Cardiac fibroblast (primary cell): ENCODE measurements around the gene ZSCAN21.
A peak's percentile ranks its signal among the peaks of the same experiment; 100 is the strongest.

Experiments
- DNase-seq, 2 donors: peaks; one replicate each; pipeline versions ENCODE4 v3.0.0 to v3.0.0-alpha.2; 2010; ENCODE audit warnings: low read depth in 2 of 2
- H3K4me3 ChIP-seq, 2 donors: replicated peaks in 1 of 2; 1 replicate in 1 of 2; 2 replicates in 1 of 2; pipeline ENCODE4 v1.5.1; 2011; ENCODE audit warnings: low read depth in 2 of 2, low read length in 2 of 2, mild to moderate bottlenecking in 2 of 2, moderate library complexity in 1 of 2
- CTCF ChIP-seq: IDR thresholded peaks from one replicate; pipeline ENCODE4 v1.5.1; 2011; ENCODE audit warnings: low read depth, mild to moderate bottlenecking, low read length, inconsistent platforms

Gene ZSCAN21

GRCh38 chr7:100082978-100083377, 33.4 kb downstream of the ZSCAN21 start:
- no peak for DNase-seq
- no peak overlapping the region for H3K4me3 ChIP-seq
- TF ChIP-seq CTCF = no peak

- no peak for DNase-seq
- H3K4me3 ChIP-seq = no peak overlapping the region
- TF ChIP-seq CTCF = no peak
Measured at GRCh38 chr7:100085515-100085914, 35.9 kb downstream of the ZSCAN21 start.

GRCh38 chr7:100087055-100087750, 37.6 kb downstream of the ZSCAN21 start:
- H3K4me3 ChIP-seq = no peak overlapping the region
- DNase-seq = peak; percentile 97 to 98
- TF ChIP-seq CTCF = no peak

- no peak for TF ChIP-seq CTCF
- no peak for DNase-seq
- peak overlapping the region; percentile 32 to 86 for H3K4me3 ChIP-seq
Measured at GRCh38 chr7:100088095-100088620, 38.6 kb downstream of the ZSCAN21 start.

- peak within 1 kb of the TSS; percentile 86 to 87 for H3K4me3 ChIP-seq
- no peak for TF ChIP-seq CTCF
- peak; percentile 80 to 82 for DNase-seq
Measured at GRCh38 chr7:100088621-100089457, 39.3 kb downstream of the ZSCAN21 start, which contains the start of gene COPS6. COPS6 (plus strand) TSS chr7:100088969; CDS start chr7:100088991, 22 bp downstream.

- TF ChIP-seq CTCF = no peak
- peak overlapping the region; percentile 86 to 87 for H3K4me3 ChIP-seq
- peak in 1 of 2 donors; percentile 38 for DNase-seq
Measured at GRCh38 chr7:100089458-100090196, 40.1 kb downstream of the ZSCAN21 start.
